GM23248 (cell line): ENCODE measurements around the gene TMEM63C.

Experiments used
- EZH2 ChIP-seq: fragments of 200-600 bp; sonication (generic); IDR thresholded peaks from 2 replicates; pipeline ENCODE4 v1.6.1; 2018; ENCODE audit warnings: antibody characterized with exemption, mild to moderate bottlenecking; ENCODE audit not compliant: insufficient read depth, poor library complexity, severe bottlenecking
- EZH2phosphoT487 ChIP-seq: fragments of 200-600 bp; sonication (generic); IDR thresholded peaks from 2 replicates; pipeline ENCODE4 v1.6.1; 2018; ENCODE audit warnings: antibody characterized with exemption, moderate library complexity, mild to moderate bottlenecking, low read depth; ENCODE audit not compliant: insufficient read depth

DNA sequence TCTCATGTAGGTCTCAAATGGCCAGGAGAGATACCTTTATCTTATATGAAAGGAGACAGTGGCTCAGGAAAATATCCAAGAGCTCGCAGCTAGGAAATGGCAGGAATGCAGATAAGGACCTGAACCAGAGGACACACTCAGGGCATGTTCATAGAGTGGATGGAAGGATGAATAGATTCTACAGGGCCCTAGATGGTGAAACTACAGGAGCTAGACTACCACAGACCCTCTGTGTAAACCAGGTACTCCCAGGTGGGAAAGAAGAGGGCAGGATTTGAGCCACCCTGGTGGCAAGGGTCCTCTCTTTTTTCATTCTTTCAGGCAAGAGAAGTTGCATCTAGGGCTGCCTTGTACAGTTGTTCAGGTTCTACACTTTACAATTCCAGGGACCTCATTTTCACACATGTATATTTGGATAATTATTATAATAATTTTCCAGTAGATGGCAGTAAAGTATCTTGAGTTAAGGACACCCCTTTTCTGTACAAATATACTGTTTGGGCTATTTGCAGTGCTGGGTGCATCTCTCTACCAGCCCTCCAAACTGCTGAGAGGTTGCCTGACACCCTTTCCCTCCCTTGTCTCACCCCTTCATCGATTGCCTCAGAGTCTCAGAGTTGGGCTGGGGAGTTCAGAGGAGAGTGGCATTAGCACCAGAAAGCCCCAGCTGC lies 29.5 kb upstream of the TMEM63C start:
- no peak for TF ChIP-seq EZH2phosphoT487
- TF ChIP-seq EZH2: no peak
